Left hindlimb (tissue), 1 donor: ENCODE data around the gene BCO2.
"Not testable (repeated sequence)": the region's sequence is repeated elsewhere in the genome, so short reads cannot be mapped to it uniquely, and the experiment has no call there.

Experiments used
- DNase-seq: peaks from one replicate; pipeline ENCODE4 v3.0.0-alpha.2; 2018

The BCO2 gene

DNA sequence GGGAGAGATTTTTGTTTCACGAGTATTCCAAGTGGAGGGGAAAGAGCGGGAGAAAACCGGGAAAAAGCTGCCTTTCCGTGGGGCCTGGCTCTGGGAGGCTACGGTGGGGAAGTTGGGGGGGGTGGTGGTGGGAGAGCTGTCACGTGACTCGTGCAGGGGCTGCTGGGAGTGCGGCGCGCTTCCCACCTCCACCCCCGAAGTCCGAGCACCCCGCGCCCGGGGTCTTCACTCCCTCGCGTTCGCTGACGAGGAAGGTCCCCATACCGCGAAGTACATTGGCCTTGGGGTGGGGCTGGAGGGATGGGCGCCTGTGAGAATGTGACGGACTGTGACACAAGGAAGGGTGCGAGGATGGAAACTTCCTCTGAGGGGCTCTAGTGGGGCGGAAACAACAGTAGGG, 8.2 kb upstream of the BCO2 start, which contains the start of gene TEX12:
TSS of gene TEX12 (plus strand) at position 228 of the 400 bp plus-strand sequence. CDS start 1,897 bp downstream, outside the sequence.
- DNase-seq: no peak

GRCh38 chr11:112172362-112172994, 2.8 kb upstream of the BCO2 start:
- DNase-seq: no peak

DNA sequence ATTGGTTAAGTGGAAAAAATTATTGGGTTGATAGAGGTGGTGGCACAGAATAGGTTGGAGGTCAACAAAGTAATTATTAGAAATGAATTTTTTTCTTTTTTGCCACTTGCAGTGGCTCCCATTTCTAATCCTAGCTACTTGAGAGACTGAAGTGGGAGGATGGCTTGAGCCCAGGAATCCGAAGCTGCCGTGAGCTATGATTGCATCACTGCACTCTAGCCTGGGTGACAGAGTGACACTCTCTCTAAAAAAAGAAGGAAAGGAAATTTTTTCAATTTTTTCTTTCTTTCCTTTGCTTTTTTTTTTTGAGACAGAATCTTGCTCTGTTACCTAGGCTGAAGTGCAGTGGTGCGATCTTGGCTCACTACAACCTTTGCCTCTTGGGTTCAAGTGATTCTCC, 2.2 kb upstream of the BCO2 start:
- no peak for DNase-seq

GRCh38 chr11:112175599-112175952, 264 bp downstream of the BCO2 start:
- no peak for DNase-seq

DNA sequence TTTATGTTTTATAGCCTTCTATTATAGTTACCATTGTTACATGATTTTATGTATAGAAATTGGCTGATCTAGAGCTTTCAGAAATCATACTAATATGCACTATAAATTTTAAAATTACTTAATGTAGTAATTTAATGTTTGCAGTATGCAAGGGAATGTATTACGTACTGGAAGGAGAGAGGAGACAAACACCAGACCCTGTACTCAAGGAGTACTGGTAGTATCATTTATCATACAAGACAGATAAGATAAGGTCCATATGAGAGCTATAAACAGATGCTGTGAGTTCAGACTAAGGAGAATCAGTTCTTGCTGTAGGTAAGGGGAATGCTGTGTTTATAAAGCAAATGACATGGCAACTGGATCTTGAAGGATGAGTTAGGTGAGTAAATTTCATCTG, 765 bp downstream of the BCO2 start:
- no peak for DNase-seq

DNA sequence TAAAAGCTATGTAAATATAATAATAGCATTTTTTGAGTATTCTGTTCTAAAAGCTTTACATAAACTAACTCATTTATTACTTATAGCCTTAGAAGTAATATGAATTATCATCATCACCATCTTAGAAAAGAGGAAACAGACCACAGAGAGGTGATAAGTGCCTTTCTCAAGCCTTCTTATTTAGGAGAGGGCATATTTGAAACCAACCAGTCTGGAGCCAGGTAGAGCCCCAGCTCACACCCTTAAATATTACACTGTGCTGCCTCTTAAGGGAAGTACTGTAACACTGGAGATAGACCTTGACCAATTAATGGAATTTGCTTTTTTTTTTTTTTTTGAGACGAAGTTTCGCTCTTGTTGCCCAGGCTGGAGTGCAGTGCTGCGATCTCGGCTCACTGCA, 2.3 kb downstream of the BCO2 start:
- DNase-seq: no peak

GRCh38 chr11:112178428-112178827, 3.1 kb downstream of the BCO2 start:
- DNase-seq: no peak

DNA sequence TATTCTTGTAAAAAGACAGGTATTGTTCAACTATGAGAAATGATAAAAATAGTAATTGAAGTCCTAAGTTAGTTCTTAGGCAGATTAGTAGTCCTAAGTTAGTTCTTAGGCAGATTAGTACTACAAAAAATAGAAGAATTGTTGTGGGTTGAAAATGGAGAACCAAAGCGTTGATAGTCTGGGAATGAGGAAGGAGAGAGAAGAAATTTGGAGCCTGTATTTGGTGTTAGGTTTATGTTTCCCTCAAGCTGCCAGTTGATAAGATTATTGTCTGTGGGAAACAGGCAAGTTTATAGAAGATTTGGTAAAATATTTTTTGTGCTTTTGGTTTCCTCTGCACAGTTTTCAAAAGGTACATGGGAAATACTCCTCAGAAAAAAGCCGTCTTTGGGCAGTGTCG, 3.6 kb downstream of the BCO2 start:
- no peak for DNase-seq

DNA sequence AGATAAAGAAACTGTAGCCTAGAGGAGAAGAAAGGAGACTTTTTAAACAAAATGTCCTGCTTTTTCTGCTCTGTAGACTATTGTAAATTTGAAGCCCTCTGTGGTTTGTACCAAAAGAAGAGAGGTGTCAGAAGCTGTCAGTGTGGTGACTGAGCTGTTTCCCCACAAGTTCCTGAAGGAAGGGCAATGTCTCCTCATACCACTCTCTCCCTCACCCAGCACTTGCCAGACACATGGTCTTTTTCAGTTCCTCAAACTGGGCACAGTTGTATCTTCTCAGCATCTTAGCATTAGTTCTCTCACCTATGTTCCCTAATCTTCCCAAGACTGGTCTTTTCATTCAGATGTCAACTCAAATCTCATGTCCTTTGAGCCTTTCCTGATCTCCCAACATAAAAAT, 4.3 kb downstream of the BCO2 start:
- DNase-seq: no peak

GRCh38 chr11:112182867-112183266, 7.6 kb downstream of the BCO2 start:
- DNase-seq: no peak

- DNase-seq: no peak
Observed at GRCh38 chr11:112185883-112186282, 10.6 kb downstream of the BCO2 start.

DNA sequence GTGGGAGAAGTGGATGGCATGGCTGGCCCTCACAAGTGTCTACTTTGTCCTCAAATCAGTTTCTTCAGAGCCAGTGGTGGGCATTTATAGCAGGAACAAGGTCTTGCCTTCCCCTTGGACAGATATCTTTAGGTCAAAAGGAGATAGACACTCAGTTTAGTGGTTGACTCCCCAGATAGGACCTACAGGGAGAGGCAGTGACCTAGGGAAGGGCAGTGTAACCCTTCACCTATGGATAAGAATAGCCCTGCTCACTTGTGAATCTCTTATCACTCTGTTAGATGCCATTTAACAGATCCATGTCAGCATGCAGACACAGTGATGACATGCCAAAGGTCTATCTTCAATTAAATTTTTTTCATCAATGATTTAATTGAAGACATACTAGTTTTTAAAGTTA, 11.0 kb downstream of the BCO2 start:
- DNase-seq: no peak

- not testable (repeated sequence) for DNase-seq
Observed at GRCh38 chr11:112195113-112195512, 19.8 kb downstream of the BCO2 start.

GRCh38 chr11:112195951-112196351, 20.6 kb downstream of the BCO2 start:
- no peak for DNase-seq

- no peak for DNase-seq
Observed at GRCh38 chr11:112196519-112197087, 21.3 kb downstream of the BCO2 start.

- DNase-seq: not testable (repeated sequence)
Observed at GRCh38 chr11:112199101-112199500, 23.8 kb downstream of the BCO2 start.

DNA sequence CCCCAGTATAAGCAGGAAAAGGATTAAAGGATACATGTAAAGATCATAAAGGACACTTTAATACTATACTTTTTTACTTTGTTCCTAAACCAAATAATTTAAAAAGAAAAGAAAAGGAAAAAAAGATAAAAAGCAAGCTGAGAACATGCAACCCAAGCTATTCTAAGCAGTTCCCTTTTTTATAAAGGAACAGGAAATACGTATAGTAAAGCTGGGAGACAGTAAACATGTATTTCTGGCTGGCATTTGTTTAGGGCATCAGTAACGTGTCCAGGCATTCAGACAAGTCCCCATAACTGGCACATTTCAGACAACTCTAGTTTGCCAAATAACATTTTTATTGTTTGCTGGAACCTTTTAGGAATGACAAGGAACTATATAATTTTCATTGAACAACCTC, 24.9 kb downstream of the BCO2 start:
- DNase-seq: no peak

DNA sequence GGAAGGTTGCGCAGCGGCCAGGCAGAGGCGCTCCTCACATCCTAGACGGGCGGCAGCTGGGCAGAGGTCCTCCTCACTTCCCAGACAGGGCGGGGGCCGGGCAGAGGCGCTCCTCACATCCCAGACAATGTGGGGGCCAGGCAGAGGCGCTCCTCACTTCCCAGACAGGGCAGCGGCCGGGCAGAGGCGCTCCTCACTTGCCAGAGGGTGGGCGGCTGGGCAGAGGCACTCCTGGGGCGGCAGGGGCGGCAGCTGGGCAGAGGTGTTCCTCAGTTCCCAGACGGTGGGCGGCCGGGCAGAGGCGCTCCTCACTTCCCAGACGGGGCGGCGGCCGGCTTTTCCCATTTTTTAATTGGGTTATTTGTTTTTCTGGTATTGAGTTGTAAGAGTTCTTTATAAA, 30.8 kb downstream of the BCO2 start:
- no peak for DNase-seq

DNA sequence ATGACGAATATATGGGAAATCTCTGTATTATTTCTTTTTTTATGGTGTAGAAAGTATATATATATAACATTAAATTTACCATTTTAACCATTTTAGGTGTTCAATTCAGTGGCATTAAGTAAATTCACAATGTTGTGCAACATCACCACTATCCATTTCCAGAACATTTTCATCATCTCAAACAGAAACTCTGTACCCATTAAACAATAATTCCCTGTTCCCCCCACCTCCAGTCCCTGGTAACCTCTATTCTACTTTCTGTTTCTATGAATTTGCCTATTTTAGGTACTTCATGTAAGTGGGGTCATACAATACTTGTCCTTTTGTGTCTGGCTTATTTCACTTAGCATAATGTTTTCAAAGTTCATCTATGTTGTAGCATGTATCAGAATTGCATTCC, 35.6 kb downstream of the BCO2 start:
- DNase-seq: no peak

- DNase-seq: no peak
Observed at GRCh38 chr11:112211536-112211935, 36.2 kb downstream of the BCO2 start.

DNA sequence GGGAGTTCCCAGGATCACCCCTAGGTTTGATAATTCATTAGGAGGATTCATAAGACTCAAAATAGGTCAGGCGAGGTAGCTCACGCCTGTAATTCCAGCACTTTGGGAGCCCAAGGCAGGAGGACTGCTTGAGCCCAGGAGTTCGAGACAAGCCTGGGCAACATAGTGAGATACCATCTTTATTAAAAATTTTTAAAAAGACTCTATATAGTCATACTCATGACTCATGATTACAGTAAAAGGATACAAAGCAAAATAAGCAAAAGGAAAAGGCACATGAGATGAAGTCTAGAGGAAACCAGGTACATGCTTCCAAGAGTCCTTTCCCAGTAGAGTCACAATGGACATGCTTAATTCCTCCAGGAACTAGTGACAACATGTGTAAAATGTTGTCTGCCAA, 37.0 kb downstream of the BCO2 start:
- no peak for DNase-seq

GRCh38 chr11:112212710-112213109, 37.4 kb downstream of the BCO2 start:
- DNase-seq: no peak

- no peak for DNase-seq
Observed at GRCh38 chr11:112213753-112214152, 38.4 kb downstream of the BCO2 start.

- no peak for DNase-seq
Observed at GRCh38 chr11:112215621-112216020, 40.3 kb downstream of the BCO2 start.

DNA sequence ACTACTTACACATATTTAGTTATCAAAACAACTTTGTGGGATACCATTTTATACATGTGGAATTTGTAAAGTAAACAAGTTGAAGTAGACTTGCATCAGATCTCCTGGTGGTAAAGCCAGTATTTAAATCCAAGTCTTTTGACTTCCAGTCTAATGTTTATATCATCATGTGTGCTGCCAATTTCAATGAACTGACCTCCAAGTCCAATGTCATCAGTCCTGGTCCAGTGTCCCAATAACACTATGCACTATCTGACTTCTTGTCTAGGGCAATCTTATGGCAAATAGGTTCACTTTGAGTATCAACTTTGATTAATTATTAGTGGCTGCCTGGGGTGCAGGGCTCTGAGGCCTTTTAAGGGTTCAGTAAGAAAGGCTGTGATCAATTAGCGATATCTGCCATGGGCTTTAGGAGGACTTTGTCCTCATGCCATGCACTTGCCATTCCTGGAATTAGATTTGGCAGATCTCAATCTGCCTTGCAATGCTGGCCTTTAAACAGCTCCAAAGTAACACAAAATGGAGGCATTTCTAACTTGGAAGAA, 41.3 kb downstream of the BCO2 start:
- DNase-seq: no peak
